NCI-H69 (cell line): Measurements from ENCODE around the gene CHD9.
A peak's percentile ranks its signal among the peaks of the same experiment; 100 is the strongest.
"Not testable (repeated sequence)": the region's sequence is repeated elsewhere in the genome, so short reads cannot be mapped to it uniquely, and the experiment has no call there.

Experiments
- DNase-seq: peaks from one replicate; lab custom pipeline; 2025; lab: John Stamatoyannopoulos, UW

CHD9 gene

GRCh38 chr16:53048139-53048915, 6.5 kb upstream of the CHD9 start:
- DNase-seq, result no peak

- DNase-seq, result not testable (repeated sequence)
These were observed 3.5 kb upstream of the CHD9 start for GRCh38 chr16:53051255-53051654.

- DNase-seq, result peak; percentile 47
These were observed 2.0 kb upstream of the CHD9 start, which contains the start of gene CHD9NB for GRCh38 chr16:53052519-53053501. Gene CHD9NB (minus strand): TSS chr16:53052897. CDS start chr16:53044158, 8,739 bp downstream.

GRCh38 chr16:53053967-53054669, 673 bp upstream of the CHD9 start:
- DNase-seq, result peak; percentile 38

GRCh38 chr16:53055541-53056391, 975 bp downstream of the CHD9 start:
- peak; percentile 47 for DNase-seq

GRCh38 chr16:53056392-53056881, 1.6 kb downstream of the CHD9 start:
- no peak for DNase-seq

- no peak for DNase-seq
These were observed 2.9 kb downstream of the CHD9 start for GRCh38 chr16:53057658-53058057.

GRCh38 chr16:53058441-53058840, 3.6 kb downstream of the CHD9 start:
- DNase-seq, result no peak

- DNase-seq, result no peak
These were observed 4.1 kb downstream of the CHD9 start for GRCh38 chr16:53058882-53059281.

GRCh38 chr16:53059672-53060071, 4.9 kb downstream of the CHD9 start:
- DNase-seq, result no peak

GRCh38 chr16:53061256-53061655, 6.5 kb downstream of the CHD9 start:
- no peak for DNase-seq

GRCh38 chr16:53061701-53062159, 6.9 kb downstream of the CHD9 start:
- no peak for DNase-seq

GRCh38 chr16:53064081-53064578, 9.3 kb downstream of the CHD9 start:
- DNase-seq, result no peak

- no peak for DNase-seq
These were observed 10.8 kb downstream of the CHD9 start for GRCh38 chr16:53065461-53066061.

GRCh38 chr16:53067675-53068074, 12.9 kb downstream of the CHD9 start:
- no peak for DNase-seq

GRCh38 chr16:53068423-53068833, 13.6 kb downstream of the CHD9 start:
- DNase-seq, result no peak

- no peak for DNase-seq
These were observed 15.0 kb downstream of the CHD9 start for GRCh38 chr16:53069772-53070171.

- peak; percentile 18 for DNase-seq
These were observed 17.0 kb downstream of the CHD9 start for GRCh38 chr16:53071748-53072301.

GRCh38 chr16:53073022-53073421, 18.2 kb downstream of the CHD9 start:
- DNase-seq, result no peak

- not testable (repeated sequence) for DNase-seq
These were observed 19.5 kb downstream of the CHD9 start for GRCh38 chr16:53074296-53074695.
